GM21528 (cell line): ENCODE measurements around the gene TRAPPC14.
"Not testable (repeated sequence)": the region's sequence is repeated elsewhere in the genome, so short reads cannot be mapped to it uniquely, and the experiment has no call there.

Source experiments
- ATAC-seq: cut with Tn5 transposase; IDR thresholded peaks from one replicate; pipeline ENCODE4 v1.9.1; 2021; ENCODE audit warnings: mild to moderate bottlenecking, moderate library complexity; ENCODE audit not compliant: unreplicated experiment, low FRiP score

TRAPPC14 gene

GRCh38 chr7:100154651-100155491 lies 3.7 kb downstream of the TRAPPC14 start:
- no peak for ATAC-seq

- no peak for ATAC-seq
Observed at GRCh38 chr7:100153708-100154535, 4.6 kb downstream of the TRAPPC14 start.

- ATAC-seq, result no peak
Observed at GRCh38 chr7:100152937-100153666, 5.4 kb downstream of the TRAPPC14 start.

GRCh38 chr7:100152404-100152803 lies 6.1 kb downstream of the TRAPPC14 start:
- ATAC-seq, result no peak

DNA sequence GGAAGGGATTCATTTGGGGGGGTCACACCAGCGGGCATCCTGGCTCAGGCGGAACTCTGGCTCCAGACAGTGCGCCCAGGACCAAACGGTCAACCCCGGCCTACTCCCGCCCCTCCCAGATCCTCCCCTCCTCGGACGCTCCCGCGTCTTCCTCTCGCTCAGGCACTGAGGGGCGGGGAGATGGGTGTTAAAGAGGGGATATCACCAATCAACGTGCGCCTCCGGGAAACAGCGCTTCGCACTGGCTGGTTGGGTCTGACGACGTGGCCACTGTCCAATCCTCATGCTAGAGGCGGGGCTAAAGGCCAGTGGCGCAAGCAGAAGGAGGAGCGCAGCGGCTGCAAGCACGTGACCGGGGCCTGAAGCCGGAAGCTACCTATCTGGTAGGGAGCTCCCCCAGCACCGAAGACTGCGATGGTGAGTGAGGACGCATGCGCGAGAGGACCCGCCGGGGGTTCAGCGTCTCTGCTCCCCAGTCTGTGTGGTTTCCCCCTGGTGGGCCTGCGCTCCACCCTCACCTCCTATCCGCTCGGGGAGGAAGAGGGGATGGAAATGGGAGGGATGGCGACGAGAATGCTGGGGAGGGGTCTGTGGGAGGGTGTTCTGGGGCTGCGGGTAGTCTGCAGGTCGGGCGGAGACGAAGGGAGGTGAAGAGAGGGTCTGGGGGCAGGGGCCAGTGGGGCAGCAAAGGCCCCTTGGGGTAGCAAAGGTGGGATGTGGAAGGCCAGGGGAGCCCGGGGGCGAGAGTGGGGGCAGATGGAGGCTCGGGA lies 9.8 kb downstream of the TRAPPC14 start, which contains the start of gene LAMTOR4:
Gene LAMTOR4 (plus strand): TSS at position 360 of the 770 bp plus-strand sequence. CDS start 55 bp downstream, at position 415.
- peak; percentile 98 for ATAC-seq

GRCh38 chr7:100148225-100148558 lies 10.3 kb downstream of the TRAPPC14 start:
- no peak for ATAC-seq

DNA sequence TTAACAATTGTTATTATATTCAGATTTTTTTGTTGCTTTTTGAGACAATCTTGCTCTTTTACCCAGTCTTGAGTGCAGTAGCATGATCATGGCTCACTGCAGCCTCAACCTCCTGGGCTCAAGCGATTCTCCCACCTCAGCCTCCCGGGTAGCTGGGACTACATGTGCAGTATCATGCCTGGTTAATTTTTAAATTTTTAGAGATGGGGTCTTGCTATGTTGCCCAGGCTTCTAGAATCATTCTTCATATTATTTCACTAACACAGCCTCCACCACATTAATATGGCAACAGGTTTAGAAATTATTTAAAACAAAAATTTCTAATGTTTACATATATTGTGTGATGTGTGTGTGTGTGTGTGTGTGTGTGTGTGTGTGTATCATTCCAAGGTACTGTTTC lies 11.2 kb downstream of the TRAPPC14 start:
- no peak for ATAC-seq

DNA sequence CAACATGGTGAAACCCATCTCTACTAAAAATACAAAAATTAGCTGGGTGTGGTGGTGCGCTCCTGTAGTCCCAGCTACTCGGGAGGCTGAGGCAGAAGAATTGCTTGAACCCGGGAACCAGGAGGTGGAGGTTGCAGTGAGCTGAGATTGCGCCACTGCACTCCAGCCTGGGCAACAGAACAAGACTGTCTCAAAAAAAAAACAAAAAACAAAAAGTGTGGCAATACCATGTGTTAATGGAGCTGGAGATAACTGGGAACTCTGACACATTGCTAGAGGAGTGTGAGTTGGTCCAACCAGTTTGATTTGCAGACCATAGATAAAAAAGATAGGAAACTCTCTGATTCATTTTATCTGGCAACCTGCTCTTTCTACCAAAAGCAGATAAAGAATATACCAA lies 12.2 kb downstream of the TRAPPC14 start:
- not testable (repeated sequence) for ATAC-seq

- ATAC-seq, result no peak
Observed at GRCh38 chr7:100142461-100142860, 16.1 kb downstream of the TRAPPC14 start.

GRCh38 chr7:100141555-100141949 lies 17.0 kb downstream of the TRAPPC14 start:
- ATAC-seq, result no peak

DNA sequence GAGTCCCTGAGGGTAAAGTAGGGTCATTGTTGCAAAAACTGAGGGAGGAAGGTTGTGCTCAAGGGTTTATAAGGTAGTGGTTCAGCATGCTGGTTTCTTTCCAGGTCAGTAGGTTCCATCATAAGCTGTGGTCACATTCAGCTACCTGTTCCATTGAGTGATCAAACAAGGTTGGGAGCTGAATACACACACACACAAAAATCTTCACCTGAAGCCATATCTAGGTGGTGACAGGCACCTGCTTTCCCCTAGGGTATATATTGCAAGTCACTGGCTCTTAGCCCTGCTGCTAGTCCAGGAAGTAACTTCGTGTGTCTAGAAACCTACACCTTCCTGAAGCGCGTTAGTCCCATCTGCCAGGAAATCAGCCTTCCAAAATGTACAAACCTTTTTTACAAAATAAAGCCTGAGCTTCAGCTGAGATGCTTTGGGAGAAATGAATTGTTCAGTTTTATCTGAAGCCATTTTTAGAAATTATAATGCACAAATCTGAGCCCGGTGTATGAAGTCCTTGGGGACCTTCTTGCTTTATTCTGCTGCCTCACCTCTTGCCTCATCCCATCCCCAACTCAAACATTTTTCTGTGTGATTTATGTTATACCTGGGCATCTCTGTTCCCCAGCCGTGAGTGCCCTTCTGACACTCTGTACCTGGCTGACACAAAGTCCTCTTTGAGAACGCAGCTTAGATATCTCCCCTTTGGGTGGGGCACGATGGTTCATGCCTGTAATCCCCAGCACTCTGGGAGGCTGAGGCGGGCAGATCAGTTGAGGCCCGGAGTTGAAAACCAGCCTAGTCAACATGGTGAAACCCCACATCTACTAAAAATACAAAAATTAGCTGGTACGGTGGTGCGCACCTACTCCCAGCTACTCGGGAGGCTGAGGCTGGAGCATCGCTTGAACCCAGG lies 20.4 kb downstream of the TRAPPC14 start:
- no peak for ATAC-seq

GRCh38 chr7:100132697-100133151 lies 25.8 kb downstream of the TRAPPC14 start:
- ATAC-seq, result no peak

GRCh38 chr7:100132126-100132525 lies 26.4 kb downstream of the TRAPPC14 start:
- no peak for ATAC-seq

- no peak for ATAC-seq
Observed at GRCh38 chr7:100130608-100131453, 27.7 kb downstream of the TRAPPC14 start.

GRCh38 chr7:100130220-100130607 lies 28.3 kb downstream of the TRAPPC14 start:
- ATAC-seq, result not testable (repeated sequence)

GRCh38 chr7:100128637-100128963 lies 29.9 kb downstream of the TRAPPC14 start:
- no peak for ATAC-seq

DNA sequence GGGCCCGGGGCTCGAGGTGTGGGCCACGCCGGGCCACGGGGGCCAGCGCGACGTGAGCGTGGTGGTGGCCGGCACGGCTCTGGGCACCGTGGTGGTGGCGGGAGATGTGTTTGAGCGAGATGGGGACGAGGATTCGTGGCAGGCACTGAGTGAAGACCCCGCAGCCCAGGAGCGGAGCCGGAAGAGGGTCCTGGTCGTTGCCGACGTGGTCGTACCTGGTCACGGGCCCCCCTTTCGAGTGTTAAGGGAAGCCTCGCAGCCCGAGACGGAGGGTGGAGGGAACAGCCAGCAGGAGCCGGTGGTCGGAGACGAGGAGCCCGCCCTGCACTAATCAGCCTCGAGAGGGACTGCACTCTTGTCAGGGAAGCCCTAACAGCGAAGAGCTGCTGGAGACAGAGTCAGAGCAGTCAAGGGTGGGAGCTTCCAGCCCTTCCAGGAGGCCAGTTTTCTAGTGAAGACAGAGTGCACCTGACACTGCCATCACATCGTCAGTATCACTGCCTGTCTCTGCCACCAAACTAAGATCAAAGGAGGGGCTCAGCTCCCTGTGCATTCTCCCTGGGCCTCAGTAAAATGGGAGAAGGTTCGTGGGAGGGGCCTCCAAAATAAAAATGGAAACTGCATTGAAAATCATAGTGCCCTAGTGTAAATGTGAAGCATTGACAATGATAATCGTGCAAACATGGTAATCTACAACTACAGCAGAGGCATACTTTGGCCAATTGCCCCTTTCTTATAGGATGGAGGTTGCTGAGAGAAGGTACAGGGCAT lies 30.5 kb downstream of the TRAPPC14 start:
- peak; percentile 4 for ATAC-seq
